Esophagus squamous epithelium (tissue), 4 donors: Measurements from ENCODE around the gene CCDC185.

Experiments
- POLR2A ChIP-seq, 4 donors: fragments of 450-650 bp; IDR thresholded peaks; one replicate each; pipeline ENCODE4 v1.6.1; 2017; ENCODE audit warnings: antibody characterized with exemption in 4 of 4, mild to moderate bottlenecking in 4 of 4, moderate library complexity in 3 of 4
- TF ChIP-seq, protein P1 (sequence below), 6 experiments: fragments of 450-650 bp in 4 of 6; fragments of 200-600 bp in 2 of 6; sonication (generic) in 2 of 6; IDR thresholded peaks; one replicate each; pipeline ENCODE4 v1.5.1; 2016 to 2019; ENCODE audit warnings: antibody characterized with exemption in 6 of 6, mild to moderate bottlenecking in 4 of 6, moderate library complexity in 4 of 6

DNA sequence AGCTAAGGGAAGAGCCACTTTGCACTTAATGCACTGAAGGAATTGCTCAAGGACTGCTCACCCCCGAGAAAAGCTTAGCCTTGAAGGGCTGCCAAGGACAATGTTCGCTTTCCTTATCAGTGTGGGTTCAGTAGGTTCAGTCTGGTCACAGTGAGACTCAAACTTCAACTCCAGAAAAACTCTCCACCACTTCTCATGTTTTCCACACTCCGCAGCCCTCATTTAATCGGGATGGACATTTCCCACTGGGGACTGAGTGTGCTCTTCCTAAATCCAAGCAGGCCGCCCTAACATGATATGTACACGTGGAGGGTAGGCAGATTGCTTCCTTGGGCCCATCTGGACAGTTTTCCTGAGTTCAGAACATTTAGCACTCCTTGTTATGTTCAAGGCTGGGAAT is 48.7 kb upstream of the CCDC185 start:
- TF ChIP-seq, protein P1, sequence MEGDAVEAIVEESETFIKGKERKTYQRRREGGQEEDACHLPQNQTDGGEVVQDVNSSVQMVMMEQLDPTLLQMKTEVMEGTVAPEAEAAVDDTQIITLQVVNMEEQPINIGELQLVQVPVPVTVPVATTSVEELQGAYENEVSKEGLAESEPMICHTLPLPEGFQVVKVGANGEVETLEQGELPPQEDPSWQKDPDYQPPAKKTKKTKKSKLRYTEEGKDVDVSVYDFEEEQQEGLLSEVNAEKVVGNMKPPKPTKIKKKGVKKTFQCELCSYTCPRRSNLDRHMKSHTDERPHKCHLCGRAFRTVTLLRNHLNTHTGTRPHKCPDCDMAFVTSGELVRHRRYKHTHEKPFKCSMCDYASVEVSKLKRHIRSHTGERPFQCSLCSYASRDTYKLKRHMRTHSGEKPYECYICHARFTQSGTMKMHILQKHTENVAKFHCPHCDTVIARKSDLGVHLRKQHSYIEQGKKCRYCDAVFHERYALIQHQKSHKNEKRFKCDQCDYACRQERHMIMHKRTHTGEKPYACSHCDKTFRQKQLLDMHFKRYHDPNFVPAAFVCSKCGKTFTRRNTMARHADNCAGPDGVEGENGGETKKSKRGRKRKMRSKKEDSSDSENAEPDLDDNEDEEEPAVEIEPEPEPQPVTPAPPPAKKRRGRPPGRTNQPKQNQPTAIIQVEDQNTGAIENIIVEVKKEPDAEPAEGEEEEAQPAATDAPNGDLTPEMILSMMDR (IDR thresholded peaks at IDR 0.05): no peak
- no peak for TF ChIP-seq POLR2A (IDR thresholded peaks at IDR 0.05)
